Measurements from ENCODE around the gene GRK2.
A peak's percentile ranks its signal among the peaks of the same experiment; 100 is the strongest.

The GRK2 gene

DNA sequence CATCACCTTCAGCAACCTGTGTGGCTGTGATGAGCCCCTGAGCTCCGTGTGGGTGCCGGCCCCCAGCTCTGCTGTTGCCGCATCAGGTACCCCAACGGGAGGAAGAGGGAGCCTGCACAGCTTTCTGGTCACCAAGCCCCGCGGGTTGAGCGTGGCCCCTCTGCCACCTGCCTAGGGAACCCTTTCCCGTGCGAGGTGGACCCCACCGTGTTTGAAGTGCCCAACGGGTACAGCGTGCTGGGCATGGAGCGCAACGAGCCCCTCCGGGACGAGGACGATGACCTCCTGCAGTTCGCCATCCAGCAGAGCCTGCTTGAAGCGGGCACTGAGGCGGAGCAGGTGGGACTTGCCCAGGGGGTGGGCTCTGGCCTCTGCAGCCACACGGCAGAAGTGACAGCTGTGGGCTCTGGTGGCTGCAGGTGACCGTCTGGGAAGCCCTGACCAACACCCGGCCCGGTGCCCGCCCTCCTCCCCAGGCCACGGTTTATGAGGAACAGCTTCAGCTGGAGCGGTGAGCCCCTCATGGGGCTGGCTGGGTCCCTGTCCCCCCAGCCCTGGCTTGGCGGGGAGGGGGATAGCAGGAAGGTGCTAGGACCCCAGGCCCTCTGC, 35.1 kb downstream of the GRK2 start:
- DNase-seq: no peak

DNA sequence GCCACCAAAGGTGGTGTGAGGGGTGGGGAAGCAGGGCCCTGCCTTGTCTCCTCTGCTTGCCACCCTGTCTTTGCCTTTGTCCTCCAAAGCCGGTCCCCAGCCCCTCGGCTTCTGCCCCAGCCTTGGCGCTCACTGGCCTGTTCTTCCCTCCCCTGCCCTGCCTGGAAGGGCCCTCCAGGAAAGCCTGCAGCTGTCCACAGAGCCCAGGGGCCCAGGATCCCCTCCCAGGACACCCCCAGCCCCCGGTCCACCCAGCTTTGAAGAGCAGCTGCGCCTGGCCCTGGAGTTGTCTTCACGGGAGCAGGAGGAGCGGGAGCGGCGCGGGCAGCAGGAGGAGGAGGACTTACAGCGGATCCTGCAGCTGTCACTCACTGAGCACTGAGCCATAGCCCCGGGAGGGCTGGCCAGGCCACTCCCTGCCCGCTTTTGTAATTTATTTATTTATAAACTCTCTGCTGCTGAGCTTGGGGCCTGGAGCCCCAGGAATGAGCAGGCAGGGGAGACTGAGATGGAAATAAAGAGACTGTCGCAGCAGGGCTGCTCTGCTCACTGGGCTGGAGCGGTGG, 35.8 kb downstream of the GRK2 start:
- DNase-seq: no peak

DNA sequence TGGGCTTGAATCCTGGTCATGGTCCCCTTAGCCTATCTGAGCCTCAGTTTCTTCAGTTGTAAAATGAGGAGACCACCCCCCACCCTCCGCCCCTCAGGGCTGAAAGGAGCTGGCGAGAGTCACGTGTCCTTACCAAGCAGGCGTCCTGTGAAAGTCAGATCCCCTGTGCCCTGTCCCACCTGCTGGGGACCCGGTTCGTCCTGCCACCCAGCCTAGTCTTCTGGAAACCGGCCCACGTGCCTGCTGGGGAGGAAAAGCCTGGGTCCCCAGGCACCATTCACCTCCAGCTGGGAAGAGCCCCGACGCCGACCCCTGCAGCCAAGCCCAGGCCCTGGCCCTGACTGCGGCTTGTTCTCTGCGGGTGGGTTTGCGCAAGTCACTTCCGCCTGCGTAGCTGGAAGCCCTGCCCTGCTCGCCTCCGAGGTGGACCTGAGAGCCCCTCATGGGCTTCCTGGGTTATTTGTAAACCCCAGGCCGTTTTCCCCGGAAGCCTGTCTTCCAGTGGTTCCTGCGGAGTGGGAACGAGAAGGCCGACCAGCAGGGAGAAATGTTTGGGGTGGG, 36.4 kb downstream of the GRK2 start:
- DNase-seq: no peak

DNA sequence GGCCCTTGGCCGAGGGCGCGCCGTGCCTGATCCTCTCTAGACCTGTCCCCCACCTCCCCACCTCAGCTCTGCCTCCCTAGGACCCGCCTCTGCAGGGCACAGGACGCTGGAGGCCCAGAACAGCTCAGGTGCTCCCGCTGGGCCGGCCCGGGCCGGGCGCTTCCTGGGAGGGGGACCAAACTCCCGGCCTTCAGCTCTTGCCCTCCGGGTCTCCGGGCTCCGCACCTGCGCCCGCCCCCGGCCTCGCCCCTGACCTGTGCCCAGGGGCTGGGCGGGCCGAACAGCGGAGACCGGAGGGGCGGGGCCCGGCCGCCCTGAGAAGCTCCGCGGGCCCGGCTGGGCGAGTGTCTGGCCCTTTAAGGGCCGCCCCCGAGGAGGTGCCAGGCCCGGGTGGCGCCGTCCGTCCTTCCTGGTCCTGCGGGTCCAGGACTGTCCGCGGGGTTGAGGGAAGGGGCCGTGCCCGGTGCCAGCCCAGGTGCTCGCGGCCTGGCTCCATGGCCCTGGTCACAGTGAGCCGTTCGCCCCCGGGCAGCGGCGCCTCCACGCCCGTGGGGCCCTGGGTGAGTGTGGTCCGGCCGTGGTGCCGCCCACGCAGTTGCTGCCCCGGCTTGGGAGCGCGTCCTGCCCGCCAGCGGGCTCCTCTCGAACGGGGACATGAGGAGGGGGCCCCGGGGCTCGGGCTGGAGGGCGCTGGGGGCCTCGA, 37.0 kb downstream of the GRK2 start, which contains the start of gene SSH3:
TSS of gene SSH3 (plus strand) at position 399 of the 703 bp plus-strand sequence. CDS start at position 495, 96 bp downstream.
- DNase-seq: peak; percentile 40

DNA sequence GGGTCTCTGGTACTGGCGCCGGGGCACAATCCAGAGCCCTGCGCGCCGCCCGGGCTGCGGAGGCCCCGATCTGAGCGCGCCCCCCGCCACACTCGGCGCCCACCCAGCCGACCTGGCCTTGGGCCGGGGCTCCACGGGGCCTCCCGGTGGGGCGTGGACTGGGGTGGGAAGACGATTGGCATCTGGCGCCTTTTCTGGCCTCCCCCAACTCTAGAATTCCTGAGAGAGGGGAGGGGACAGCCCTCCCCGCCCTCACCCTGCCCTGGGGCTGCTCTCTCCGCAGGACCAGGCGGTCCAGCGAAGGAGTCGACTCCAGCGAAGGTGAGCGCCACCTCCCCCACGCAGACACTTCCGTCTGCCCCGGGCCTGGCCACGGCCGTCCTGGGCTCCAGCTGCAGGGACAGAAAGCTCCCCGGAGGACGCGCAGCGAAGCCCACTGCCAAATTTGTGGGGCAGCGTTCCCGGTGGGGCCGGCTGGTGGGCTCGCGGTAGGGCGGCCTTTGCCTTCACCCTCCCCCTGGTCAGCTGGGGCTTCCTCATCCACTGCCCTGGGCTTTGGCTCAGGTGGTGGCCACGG, 37.6 kb downstream of the GRK2 start:
- DNase-seq: no peak

DNA sequence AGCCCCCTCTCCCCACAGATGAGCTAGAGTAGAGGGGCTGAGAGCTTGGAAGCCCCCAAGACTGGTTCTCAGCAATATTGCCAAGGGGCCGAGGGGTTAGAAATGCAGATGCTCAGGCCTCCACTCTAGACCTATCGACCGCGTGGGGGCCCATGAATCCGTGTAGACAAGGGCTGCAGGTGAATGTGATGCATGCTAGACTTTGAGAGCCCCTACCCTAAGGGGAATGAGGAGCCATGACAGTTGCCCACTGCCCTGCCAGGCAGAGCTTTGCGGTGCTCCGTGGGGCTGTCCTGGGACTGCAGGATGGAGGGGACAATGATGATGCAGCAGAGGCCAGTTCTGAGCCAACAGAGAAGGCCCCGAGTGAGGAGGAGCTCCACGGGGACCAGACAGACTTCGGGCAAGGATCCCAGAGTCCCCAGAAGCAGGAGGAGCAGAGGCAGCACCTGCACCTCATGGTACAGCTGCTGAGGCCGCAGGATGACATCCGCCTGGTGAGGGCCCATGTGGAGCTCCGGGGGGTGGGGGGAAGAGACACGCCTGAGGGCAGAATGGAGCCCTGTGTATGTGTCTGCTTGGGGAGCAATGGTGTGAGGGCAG, 38.3 kb downstream of the GRK2 start:
- DNase-seq: no peak

DNA sequence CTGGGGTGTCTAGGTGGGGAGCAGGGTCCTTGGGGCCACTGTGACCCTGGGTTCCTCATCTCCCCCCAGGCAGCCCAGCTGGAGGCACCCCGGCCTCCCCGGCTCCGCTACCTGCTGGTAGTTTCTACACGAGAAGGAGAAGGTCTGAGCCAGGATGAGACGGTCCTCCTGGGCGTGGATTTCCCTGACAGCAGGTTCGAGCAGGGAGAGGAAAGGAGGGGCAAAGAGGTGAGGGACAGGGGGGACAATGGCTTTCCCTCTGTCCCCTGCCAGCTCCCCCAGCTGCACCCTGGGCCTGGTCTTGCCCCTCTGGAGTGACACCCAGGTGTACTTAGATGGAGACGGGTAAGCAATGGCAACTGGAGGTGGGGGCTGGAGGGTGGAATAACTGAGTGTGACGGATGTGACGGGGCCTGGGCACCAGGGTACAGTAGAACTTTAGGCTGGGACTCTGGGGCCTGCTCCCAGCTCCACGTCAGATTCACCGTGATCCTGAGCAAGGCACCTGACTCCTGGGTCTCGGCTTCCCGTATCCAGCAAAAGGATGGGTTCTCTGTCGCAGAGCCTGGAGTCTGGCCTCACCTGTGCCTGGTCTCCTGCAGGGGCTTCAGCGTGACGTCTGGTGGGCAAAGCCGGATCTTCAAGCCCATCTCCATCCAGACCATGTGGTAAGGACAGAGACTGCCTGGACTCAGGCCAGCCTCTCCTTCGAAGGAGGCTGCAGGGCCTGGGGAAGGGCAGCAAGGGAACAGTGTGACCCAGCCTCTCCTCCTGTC, 40.7 kb downstream of the GRK2 start:
- DNase-seq: no peak

DNA sequence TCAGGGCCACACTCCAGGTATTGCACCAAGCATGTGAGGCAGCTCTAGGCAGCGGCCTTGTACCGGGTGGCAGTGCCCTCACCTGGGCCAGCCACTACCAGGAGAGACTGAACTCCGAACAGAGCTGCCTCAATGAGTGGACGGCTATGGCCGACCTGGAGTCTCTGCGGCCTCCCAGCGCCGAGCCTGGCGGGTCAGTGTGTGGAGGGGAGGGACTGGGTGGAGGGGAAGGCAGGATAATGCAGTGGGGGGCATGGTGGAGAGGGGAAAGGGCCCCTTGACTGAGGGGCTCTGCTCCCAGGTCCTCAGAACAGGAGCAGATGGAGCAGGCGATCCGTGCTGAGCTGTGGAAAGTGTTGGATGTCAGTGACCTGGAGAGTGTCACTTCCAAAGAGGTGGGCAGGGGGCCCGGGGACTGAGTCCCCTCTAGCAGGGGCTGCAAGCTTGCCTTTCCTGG, 41.3 kb downstream of the GRK2 start:
- DNase-seq: no peak

DNA sequence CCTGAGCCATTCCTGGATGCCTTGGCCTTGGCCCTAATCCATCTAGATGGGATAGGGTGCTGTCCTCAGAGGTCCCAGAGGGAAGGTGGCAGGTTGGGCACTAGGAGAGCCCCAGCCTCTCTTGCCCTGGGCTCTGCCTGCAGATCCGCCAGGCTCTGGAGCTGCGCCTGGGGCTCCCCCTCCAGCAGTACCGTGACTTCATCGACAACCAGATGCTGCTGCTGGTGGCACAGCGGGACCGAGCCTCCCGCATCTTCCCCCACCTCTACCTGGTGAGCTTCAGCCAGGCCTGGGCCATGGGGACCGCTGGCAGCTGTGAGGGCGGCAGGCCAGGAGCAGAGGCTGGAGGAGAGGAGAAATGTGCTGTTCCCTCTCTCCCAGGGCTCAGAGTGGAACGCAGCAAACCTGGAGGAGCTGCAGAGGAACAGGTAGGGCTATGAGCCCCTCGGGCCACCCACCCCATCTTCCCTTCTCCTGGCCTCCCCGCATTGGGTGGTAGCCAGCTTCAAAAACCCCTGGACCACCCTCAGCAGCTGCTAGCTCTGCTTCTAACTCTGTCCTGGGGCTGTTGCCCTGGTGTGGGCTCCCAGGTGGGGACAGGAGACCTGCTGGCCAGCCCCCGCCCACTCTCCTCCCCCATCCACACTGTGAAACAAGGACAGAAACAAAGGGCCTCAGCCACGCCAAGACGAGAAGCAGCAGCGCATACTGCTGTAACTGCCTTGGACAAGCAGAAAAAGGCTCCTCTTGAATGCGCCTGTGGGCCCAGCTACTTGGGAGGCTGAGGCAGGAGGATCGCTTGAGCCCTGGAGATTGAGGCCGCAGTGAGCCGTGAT, 42.0 kb downstream of the GRK2 start:
- DNase-seq: no peak

DNA sequence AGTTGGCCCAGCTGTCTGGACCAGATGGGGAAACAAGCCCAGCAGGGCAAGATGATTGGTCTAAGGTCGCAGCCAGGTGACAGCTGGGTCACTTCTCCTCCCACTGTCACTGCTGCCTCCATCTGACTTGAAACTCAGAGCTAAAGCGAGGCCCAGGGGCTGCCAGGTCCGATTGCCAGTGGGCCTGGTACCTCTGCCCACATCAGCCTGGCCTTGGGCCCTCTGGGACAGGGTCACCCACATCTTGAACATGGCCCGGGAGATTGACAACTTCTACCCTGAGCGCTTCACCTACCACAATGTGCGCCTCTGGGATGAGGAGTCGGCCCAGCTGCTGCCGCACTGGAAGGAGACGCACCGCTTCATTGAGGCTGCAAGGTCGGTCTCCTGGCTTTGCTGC, 42.9 kb downstream of the GRK2 start:
- no peak for DNase-seq

DNA sequence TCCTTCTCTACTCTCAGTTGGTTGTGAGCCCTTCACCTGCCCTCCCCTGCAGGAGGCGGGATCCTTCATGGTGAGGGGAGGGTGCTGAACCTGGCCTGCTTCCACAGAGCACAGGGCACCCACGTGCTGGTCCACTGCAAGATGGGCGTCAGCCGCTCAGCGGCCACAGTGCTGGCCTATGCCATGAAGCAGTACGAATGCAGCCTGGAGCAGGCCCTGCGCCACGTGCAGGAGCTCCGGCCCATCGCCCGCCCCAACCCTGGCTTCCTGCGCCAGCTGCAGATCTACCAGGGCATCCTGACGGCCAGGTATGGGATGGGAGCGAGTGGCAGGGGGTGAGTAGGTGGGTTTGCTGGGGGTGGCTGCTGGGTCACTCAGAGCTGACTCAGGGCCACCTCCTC, 43.4 kb downstream of the GRK2 start:
- DNase-seq: no peak

DNA sequence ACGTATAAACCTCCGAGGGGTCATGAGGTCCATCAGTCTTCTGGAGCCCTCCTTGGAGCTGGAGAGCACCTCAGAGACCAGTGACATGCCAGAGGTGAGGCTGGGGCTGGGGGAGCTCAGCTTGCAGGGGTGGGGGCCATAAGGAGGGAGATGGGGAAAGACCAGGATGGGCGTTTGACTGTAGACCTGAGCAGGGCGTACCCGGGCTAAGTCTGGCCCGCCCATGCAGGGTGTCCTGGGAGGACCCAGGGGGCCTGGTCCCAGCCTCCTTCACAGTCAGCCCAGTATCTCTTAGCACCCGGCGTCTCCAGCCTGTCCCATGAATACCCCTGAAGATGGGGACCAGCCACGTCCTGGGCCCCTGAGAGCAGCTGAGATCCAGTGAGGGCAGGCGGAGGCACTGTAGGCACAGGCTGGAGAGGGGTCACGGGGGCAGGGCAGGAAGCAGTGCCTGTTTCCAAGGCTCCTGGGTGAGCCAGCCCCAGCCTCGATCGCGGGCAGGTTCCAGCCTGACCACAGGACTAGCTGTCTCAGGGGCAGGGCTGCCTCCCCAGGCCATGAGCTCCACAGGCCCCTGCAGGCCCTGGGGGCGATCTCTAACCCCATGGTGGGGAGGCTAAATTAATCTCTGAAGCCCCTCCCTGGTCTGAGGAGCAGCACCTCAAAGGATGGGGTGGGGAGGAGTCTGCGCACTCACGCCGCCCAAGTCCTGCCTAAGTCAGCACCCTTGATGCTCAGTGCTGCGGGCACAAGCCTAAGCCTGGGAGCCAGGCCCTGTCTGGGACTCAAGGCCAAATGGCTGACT, 44.2 kb downstream of the GRK2 start:
- no peak for DNase-seq

DNA sequence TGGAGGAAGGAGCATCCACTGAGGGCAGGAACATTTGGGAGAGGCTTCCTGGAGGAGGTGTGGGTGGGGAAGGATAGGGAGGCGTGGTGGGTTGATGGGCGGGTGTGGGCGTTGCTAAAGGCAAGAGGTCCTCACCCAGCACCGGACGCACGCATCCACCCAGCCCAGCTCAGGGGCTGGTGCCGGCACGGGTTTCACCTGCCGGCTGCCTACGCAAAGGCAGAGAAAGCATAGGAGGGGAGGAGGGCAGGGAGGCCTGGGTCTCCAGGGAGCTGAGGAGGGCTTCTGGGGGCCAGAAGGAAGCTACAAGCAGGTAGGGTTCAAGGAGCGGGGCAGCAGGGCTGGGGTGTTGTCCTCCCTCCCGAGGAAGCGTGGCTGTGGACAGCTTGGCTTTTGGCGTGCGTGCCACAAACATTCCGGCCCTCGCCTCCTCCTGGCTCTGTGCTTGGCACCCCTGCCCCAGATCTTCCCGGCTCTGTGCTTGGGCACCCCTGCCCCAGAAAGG, 44.8 kb downstream of the GRK2 start:
- DNase-seq: no peak

DNA sequence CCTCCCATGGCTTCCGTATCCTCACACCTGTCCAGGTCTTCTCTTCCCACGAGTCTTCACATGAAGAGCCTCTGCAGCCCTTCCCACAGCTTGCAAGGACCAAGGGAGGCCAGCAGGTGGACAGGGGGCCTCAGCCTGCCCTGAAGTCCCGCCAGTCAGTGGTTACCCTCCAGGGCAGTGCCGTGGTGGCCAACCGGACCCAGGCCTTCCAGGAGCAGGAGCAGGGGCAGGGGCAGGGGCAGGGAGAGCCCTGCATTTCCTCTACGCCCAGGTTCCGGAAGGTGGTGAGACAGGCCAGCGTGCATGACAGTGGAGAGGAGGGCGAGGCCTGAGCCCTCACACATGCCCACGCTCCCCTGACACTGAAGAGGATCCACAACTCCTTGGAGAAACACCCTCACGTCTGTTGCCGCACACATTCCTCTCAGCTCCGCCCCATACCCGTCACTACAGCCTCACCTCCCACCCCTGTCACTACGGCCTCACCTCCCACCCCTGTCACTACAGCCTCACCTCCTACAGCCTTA, 45.3 kb downstream of the GRK2 start:
- DNase-seq: no peak

DNA sequence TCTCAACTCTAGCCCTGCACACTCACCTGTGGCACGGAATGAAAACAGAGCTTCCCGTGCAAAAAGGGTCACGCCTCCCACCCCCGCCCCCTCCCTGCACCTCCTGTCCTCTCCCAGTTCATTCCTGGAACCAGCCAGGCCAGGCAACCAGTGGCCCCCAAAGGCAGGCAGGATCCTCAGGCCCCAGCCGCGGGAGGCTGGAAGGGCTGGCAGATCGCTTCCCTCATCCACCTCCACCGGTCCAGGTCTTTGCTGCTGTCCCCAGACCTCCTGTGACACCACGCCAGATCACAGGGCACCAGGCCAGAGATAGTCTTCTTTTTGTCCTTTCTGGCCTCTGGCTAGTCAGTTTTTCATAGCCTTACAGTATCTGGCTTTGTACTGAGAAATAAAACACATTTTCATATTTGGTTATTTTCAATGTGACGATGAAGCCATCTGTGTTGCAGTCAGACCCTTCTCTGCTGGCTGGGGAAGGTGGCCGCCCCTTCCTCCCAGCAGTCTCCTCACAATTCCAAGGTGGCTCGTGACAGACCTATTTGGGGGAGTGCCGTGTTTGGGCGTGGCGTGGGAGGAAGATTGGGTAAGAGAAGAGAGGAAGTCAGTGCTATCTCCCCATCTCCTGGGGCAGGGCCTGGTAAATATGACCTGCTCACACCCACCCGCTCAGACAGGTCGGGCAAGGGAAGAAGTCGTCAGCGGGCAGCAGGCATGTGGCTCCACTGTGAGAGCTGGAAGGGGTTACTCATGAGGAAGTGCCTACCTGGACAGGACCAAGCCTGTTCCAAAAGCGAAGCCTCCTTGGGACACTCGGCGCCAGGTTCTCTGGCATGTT, 46.1 kb downstream of the GRK2 start:
- no peak for DNase-seq

DNA sequence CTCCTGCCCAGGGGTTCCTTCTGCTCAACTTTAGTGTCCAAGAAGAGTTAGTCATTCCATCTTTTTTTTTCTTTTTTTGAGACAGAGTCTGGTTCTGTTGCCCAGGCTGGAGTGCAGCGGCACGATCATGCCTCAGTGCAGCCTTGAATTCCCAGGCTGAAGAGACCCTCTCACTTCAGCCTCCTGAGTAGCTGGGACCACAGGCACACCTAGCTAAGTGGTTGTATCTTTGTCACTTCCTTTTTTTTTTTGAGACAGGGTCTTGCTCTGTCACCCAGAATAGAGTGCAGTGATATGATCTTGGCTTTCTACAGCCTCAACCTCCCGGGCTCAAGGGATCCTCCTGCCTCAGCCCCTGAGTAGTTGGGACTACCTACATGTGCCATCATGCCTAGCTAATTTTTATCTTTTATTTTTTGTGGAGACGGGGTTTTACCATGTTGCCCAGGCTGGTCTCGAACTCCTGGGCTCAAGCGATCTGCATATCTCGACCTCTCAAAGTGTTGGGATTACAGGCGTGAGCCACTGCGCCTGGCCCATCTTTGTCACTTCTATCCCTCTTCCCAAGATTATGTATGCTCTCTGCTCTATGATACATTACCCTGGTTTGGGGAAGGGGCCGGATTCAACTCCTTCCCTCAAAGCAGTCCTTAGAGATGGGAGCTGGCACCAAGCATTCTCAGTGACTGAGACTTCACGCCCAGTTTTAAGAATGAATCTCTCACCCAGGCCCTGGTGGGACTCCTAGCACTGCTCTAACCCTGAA, 47.0 kb downstream of the GRK2 start:
- DNase-seq: no peak

DNA sequence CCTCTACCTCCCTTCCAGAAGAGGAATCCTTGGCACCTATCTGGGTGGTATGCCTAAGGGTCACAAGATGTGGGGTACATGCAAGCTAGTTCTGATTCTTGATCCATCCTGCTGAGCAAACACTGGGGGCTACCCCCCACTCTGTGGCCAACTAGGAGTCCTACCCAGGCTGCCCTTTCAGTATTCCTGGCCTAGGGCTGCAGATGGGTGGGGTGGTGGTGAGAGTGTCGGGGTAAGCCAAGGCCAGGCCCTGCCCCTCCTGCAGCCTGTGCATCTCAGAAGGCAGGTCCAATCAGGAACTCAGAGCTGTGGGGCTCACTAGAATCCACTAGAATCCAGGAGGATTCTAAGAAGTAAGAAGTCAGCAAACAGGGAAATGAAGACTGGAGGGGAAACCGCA, 47.9 kb downstream of the GRK2 start:
- DNase-seq: no peak

DNA sequence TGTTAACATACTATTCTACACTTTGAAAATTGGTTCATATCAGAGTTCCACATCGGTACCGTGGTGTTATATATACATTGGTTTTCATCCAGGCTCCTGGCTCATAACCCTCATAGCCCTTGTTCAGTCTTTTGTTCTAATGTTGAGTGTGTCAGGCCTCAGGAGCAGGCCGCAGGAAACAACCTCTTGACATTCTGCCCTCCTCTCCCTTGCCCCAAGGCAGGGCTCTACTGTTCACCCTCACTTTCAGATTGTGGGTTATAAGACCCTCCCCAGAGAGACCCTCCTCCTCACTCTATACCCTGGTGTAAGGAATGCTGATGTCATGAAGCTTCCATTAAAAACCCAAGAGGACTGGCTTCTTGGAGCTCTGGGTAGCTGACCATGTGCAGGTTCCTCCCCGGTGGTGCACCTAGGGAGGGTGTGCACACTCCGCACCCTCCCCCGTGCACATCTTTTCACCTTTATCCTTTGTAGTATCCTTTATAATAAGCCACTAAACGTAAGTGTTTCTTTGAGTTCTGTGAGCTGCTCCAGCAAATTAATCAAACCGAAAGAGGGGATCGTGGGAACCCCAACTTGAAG, 49.1 kb downstream of the GRK2 start:
- no peak for DNase-seq

Measured in activated gamma-delta T cell (primary cell).